H54 (cell line): Measurements from ENCODE around the gene DNAJC5.

ENCODE experiments used
- DNase-seq: peaks from one replicate; pipeline ENCODE4 v3.0.0; 2011; ENCODE audit warnings: low spot score, mixed read lengths; ENCODE audit not compliant: insufficient read length
- FAIRE-seq: peaks from 3 replicates; lab custom pipeline; 2011; peaks lifted over from hg19 to GRCh38; lab: Jason Lieb, UNC
- POLR2A ChIP-seq: IDR thresholded peaks from 2 replicates; pipeline ENCODE4 v1.6.1; 2011; ENCODE audit warnings: low read depth, mild to moderate bottlenecking, low read length

The DNAJC5 gene

GRCh38 chr20:63885264-63886053 is 9.5 kb upstream of the DNAJC5 start:
- no peak for DNase-seq
- no peak for TF ChIP-seq POLR2A
- FAIRE-seq, result no peak

GRCh38 chr20:63886054-63886419 is 8.9 kb upstream of the DNAJC5 start:
- TF ChIP-seq POLR2A, result no peak

GRCh38 chr20:63886921-63887320 is 8.0 kb upstream of the DNAJC5 start:
- FAIRE-seq, result no peak
- DNase-seq, result no peak
- no peak for TF ChIP-seq POLR2A

More at GRCh38 chr20:63886054-63886419, 8.9 kb upstream of the DNAJC5 start:
- no peak for DNase-seq
- FAIRE-seq, result no peak

- TF ChIP-seq POLR2A, result no peak
- DNase-seq (no peak), FAIRE-seq (no peak)
Observed at GRCh38 chr20:63889241-63890200, 5.4 kb upstream of the DNAJC5 start.

- FAIRE-seq (no peak), DNase-seq (no peak)
- no peak for TF ChIP-seq POLR2A
Observed at GRCh38 chr20:63890201-63890576, 4.7 kb upstream of the DNAJC5 start.

DNA sequence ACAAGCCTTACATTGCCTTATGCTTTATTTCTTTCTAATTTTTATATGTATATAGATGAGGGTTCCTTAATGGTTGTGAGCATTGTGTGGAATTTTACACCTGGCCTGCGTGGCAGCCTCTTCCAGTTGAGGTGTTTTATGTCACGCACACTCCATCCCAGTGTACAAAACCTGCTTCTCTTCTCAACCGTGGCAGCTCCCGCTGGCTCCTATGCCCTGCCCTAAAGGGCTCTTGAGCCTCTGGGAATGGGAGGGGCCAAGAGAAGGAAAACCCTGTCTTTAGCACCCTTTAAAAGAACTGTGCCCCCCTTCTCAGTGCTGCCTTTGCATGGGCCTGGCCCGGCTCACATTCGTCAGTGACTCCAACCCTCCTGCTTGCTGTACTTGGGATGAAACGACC is 4.3 kb upstream of the DNAJC5 start:
- FAIRE-seq (no peak), DNase-seq (no peak)
- TF ChIP-seq POLR2A, result no peak

DNA sequence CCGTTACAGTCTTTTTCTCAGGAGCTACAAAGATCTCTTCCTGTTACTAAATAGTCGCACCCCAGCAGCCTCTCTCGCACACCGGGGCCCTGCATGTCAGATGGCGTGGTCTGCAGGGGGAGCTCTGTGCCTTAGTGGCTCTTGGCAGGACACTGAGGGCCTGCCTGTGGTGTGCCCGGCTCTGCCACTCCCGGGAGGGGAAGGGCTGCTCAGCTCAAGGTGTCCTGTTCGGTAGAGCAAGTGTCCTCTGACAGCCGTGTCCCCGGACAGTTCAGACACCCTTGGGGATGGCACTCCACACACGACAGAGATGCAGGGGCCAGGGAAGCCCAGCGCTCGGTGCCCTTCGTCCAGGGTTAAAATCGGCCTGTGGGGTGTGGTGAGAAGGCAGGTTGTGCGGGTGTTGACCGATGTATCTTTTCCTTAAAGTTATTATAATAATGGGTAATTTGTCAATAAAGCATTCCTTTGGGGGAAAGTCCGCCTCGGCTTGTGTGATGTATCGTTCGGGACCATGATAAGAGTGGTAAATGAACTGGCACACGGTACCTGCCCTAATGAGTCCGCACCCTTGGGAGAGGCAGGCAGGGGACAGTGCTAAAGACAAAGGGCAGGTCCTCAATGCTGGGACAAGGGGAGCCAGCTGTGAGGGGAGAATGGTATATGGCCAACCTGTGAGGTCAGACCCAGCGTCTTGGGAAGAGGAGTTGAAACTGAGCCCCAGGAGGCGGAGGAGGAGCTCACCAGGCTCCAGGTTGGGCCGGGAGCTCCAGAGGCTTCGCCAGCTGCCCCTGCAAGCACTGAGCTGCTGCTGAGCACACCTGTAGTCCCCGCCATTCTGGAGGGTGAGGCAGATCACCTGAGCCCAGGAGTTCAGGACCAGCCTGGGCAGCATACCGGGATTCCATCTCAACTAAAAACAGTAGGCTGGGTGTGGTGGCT is 3.6 kb upstream of the DNAJC5 start:
- FAIRE-seq (no peak), DNase-seq (no peak)
- no peak for TF ChIP-seq POLR2A

DNA sequence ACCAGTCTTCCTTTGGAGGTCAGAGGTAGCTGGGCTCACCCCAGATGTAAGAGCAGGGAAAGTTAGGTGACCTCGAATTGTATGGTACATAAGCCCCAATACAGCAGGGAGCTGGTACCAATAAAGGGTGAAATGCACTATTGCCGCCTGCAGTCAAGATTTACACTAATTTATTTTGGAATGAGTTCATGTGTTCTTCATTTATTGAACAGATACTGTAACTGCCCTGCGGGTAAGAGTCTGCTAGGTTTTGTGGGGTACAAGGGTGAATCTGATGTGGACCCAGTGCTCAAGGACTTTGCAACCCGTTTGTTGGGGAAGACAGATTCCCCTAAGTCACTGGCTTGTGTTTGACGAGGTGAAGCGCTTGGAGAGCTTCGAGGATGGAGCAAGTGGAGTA is 2.5 kb upstream of the DNAJC5 start:
- DNase-seq (no peak), FAIRE-seq (no peak)
- no peak for TF ChIP-seq POLR2A

DNA sequence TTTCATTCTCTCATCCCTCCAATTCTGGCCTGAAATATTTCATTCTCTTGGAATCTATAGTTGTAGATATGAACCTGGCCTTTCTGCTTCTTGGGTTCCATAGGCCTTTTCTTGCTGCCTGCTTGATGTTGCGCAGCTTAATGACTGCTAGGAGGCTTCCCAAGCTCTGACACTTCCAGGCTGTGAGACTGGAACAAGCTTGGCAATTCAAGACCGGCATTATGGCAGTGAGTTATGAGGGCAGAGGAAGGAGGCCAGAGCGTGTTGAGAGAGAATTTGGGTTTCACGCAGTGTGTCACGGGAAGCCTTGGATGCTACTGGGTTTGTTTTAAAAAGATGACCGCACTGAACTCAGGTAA is 948 bp upstream of the DNAJC5 start:
- TF ChIP-seq POLR2A, result no peak
- DNase-seq, result no peak
- no peak for FAIRE-seq

GRCh38 chr20:63895202-63895951 is 451 bp downstream of the DNAJC5 start:
- TF ChIP-seq POLR2A, result no peak
- no peak for DNase-seq
- no peak for FAIRE-seq

- no peak for TF ChIP-seq POLR2A
- FAIRE-seq, result no peak
Observed at GRCh38 chr20:63895952-63896263, 982 bp downstream of the DNAJC5 start.

DNA sequence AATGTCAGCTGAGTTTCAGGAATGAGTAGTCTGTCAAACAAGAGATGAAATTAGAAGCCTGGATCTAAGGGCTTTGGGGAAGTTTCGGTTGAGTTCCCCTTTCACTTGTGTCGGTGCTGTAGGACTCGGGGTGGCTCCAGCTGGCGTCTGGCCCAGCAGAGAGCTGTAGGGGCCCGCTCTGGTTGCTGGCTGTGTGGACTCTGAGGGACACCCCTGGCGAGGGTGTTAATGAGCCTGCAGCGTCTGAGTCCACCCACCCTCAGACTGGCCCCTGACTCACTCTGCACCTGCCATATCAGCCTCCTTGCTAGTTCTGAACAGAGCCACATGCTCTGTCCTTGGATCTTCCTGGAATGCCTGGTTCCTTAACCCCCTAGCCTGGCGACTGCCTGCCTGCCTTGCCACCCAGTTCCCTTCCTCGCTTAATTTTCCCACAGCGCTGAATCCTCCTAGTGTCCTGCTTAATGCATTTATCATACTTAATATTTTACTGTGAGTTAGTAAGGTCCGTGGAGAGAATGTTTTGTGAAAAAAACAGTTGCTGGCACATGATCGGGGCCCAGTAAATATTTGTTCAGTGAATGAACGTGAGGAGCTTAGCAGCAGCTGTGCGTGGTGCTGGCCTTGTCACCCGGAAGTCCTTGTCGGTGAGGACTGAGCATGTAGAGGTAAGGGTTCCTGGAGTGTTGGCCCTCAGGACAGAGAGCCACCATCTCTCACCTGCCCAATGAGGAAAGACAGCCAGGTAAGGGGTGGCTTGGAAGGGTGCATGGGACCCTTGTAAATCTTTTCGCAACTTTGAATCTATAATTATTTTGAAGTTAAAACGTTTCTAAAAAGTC is 1.6 kb downstream of the DNAJC5 start:
- no peak for TF ChIP-seq POLR2A
- DNase-seq (no peak), FAIRE-seq (no peak)

More at GRCh38 chr20:63895952-63896263, 982 bp downstream of the DNAJC5 start:
- no peak for DNase-seq
